ENCODE data around the gene DYNLT4.

DNA sequence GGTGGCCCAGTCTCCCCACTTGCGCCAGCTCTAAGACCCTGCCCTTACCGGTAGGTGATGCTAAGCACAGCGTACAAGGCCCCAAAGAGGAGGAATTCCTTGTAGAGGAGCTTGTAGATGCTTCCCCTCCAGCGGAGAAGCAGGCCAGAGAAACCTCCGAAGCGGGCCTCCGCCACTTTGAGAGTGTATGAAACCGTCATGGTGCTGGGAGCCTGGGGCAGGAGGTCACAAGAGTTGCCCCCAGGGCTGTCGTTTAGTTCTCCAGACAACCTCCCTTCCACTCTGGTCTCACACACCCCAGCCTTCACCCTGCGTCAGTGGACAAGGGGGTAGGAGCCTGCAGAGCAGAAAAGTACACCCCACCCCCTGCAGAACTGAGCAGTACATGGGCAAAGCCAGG lies 19.6 kb downstream of the DYNLT4 start:
- TF ChIP-seq CTCF (IDR thresholded peaks at IDR 0.05; ENCODE audit: low read depth, low read length, missing input control) (no peak), RXRA (IDR thresholded peaks at IDR 0.05) (no peak), TAF1 (conservative IDR thresholded peaks at IDR 0.05) (no peak), REST (IDR thresholded peaks at IDR 0.05) (no peak), GABPA (IDR thresholded peaks at IDR 0.05 in 1 of 2, conservative IDR thresholded peaks at IDR 0.05 in 1 of 2) (no peak), ZBTB33 (IDR thresholded peaks at IDR 0.05) (no peak), MAX (IDR thresholded peaks at IDR 0.05) (no peak), EGR1 (IDR thresholded peaks at IDR 0.05; ENCODE audit: low read depth in 2 of 2) (no peak)
